HepG2 (cell line): ENCODE measurements around the gene CCDC50. TPM values are rescaled to one million over a fixed set of nuclear protein-coding genes. Genes with fewer than 3 reads are reported as not detected.

Experiments
- JUN ChIP-seq: sonication (generic); formaldehyde crosslinking; IDR thresholded peaks from 2 replicates; pipeline ENCODE4 v1.4.0; 2020; ENCODE audit warnings: mild to moderate bottlenecking, missing genetic modification reagents
- KDM5A ChIP-seq: fragments of 200-600 bp; sonication (generic); IDR thresholded peaks from 2 replicates; pipeline ENCODE4 v1.7.0; 2018; ENCODE audit warnings: antibody characterized with exemption, mild to moderate bottlenecking, low read length, borderline replicate concordance
- MLLT10 ChIP-seq: sonication (generic); formaldehyde crosslinking; IDR thresholded peaks from 2 replicates; pipeline ENCODE4 v1.4.0; 2020; ENCODE audit warnings: missing genetic modification reagents
- RBM22 ChIP-seq: fragments of 200-400 bp; formaldehyde crosslinking; optimal IDR thresholded peaks from 2 replicates; pipeline ENCODE3; 2017; ENCODE audit warnings: mild to moderate bottlenecking, low read length, moderate library complexity
- RNF2 ChIP-seq: fragments of 450-650 bp; conservative IDR thresholded peaks from 2 replicates; pipeline ENCODE4 v1.6.1; 2016; ENCODE audit warnings: low read depth
- SMAD1 ChIP-seq: sonication (generic); formaldehyde crosslinking; IDR thresholded peaks from 2 replicates; pipeline ENCODE4 v1.4.0; 2020; ENCODE audit warnings: missing genetic modification reagents, low read depth, mild to moderate bottlenecking, borderline replicate concordance
- TFDP1 ChIP-seq: IDR thresholded peaks from 2 replicates; pipeline ENCODE4 v1.6.1; 2016; ENCODE audit warnings: missing compliant biosample characterization, missing genetic modification reagents, borderline replicate concordance
- ZBTB40 ChIP-seq, 2 experiments: fragments of 450-650 bp in 1 of 2; sonication (generic) in 1 of 2; formaldehyde crosslinking in 1 of 2; IDR thresholded peaks; 2 replicates each; pipeline versions ENCODE4 v1.6.1 to v1.8.0; 2016 to 2022; ENCODE audit warnings: antibody characterized with exemption in 1 of 2, mild to moderate bottlenecking in 1 of 2, missing genetic modification reagents in 1 of 2
- ZBTB7A ChIP-seq: sonication (generic); formaldehyde crosslinking; IDR thresholded peaks from 2 replicates; pipeline ENCODE4 v1.8.0; 2022; ENCODE audit warnings: mild to moderate bottlenecking, missing genetic modification reagents
- ZC3H4 ChIP-seq: sonication (generic); formaldehyde crosslinking; IDR thresholded peaks from 2 replicates; pipeline ENCODE4 v1.4.0; 2020; ENCODE audit warnings: missing genetic modification reagents, borderline replicate concordance
- ZFP1 ChIP-seq: IDR thresholded peaks from 2 replicates; pipeline ENCODE4 v1.6.1; 2016
- ZNF12 ChIP-seq: sonication (generic); formaldehyde crosslinking; IDR thresholded peaks from 2 replicates; pipeline ENCODE4 v1.5.0; 2020; ENCODE audit warnings: missing genetic modification reagents
- ZNF354B ChIP-seq: sonication (generic); formaldehyde crosslinking; IDR thresholded peaks from 2 replicates; pipeline ENCODE4 v1.8.0; 2022; ENCODE audit warnings: mild to moderate bottlenecking, missing genetic modification reagents
- polyA plus RNA-seq, 8 experiments: library from polyadenylated mRNA; depleted of rRNA in 3 of 8; stranded (reverse) in 7 of 8; unstranded in 1 of 8; fragments of >200 nt; fragmentation: Illumina TruSeq in 4 of 8; extraction: Trizol in 4 of 8; gene quantifications; 2 replicates each; pipeline versions ENCODE4 v1.2.1 to v1.2.3, GENCODE V29; 2011 to 2016; ENCODE audit warnings: low read depth in 4 of 8, missing spikeins in 1 of 8, mixed read lengths in 1 of 8; ENCODE audit not compliant: insufficient read depth in 1 of 8
- total RNA-seq, 5 experiments: library from RNA; depleted of rRNA; stranded (reverse); fragments of >200 nt; fragmentation: Illumina TruSeq; extraction: Trizol; gene quantifications; 2 replicates each; pipeline ENCODE4 v1.2.3, GENCODE V29; 2016; ENCODE audit warnings: low read depth in 1 of 5

The CCDC50 gene
- total and polyA plus RNA-seq, 2 of the 13 experiments (the other 11 are each of a cell fraction or from before 2014, with no cell fraction given): 47.6 to 66.4 TPM

GRCh38 chr3:191361456-191361855 is 32.3 kb downstream of the CCDC50 start (continued):
- no peak for TF ChIP-seq TFDP1 (CRISPR knock-in tag)
- TF ChIP-seq SMAD1: no peak
- no peak for TF ChIP-seq ZNF12 (CRISPR knock-in tag)
- no peak for TF ChIP-seq ZFP1 (CRISPR knock-in tag)
- no peak for TF ChIP-seq RBM22
- no peak for TF ChIP-seq ZBTB40 (IDR thresholded peaks at IDR 0.05)
- no peak for TF ChIP-seq ZBTB40 (CRISPR knock-in tag; IDR thresholded peaks at IDR 0.05)
- no peak for TF ChIP-seq ZNF354B (CRISPR knock-in tag)
- TF ChIP-seq ZBTB7A (CRISPR knock-in tag): no peak
- no peak for TF ChIP-seq JUN (CRISPR knock-in tag)
- TF ChIP-seq MLLT10 (CRISPR knock-in tag): no peak
- no peak for TF ChIP-seq RNF2
- no peak for TF ChIP-seq ZC3H4 (CRISPR knock-in tag)
- TF ChIP-seq KDM5A: no peak
- TF ChIP-seq, all 625 proteins: peak for 0
